ENCODE measurements around the gene BORCS8. TPM values are rescaled to one million over a fixed set of nuclear protein-coding genes. Genes with fewer than 3 reads are reported as not detected.

Gene BORCS8
- total and polyA plus RNA-seq, 3 donors from 2014 or later, result 17.7 to 36.6 (median 25.7) TPM

GRCh38 chr19:19160461-19161035 lies 31.4 kb downstream of the BORCS8 start:
- no peaks in the 10 kb centered on the region for H3K9me3 ChIP-seq
- no peaks in the 10 kb centered on the region for H3K27me3 ChIP-seq
- WGBS, 2 donors, result 78 to 79% methylated on average over 12 to 26 of the region's 26 CpGs
- no peaks in the 10 kb centered on the region for H3K4me1 ChIP-seq
- H3K4me3 ChIP-seq, result no peak overlapping the region
- intact Hi-C loops (cut with DNase I; ENCODE audit: low total_unique reads), result no loop called here
- no peak for DNase-seq
- TF ChIP-seq CTCF (IDR thresholded peaks at IDR 0.05) (no peak), POLR2A (IDR thresholded peaks at IDR 0.05) (no peak)
- no peaks in the 10 kb centered on the region for H3K36me3 ChIP-seq (ENCODE audit: low read depth, missing control alignments)
- no peak overlapping the region for H3K27ac ChIP-seq

- DNase-seq, result no peak
- H3K4me3 ChIP-seq, result no peak overlapping the region
- no peaks in the 10 kb centered on the region for H3K9me3 ChIP-seq
- no peaks in the 10 kb centered on the region for H3K36me3 ChIP-seq (ENCODE audit: low read depth, missing control alignments)
- intact Hi-C loops (cut with DNase I; ENCODE audit: low total_unique reads), result no loop called here
- TF ChIP-seq POLR2A (IDR thresholded peaks at IDR 0.05), result no peak
- no peak for TF ChIP-seq CTCF (IDR thresholded peaks at IDR 0.05)
- no peaks in the 10 kb centered on the region for H3K4me1 ChIP-seq
- H3K27ac ChIP-seq, result no peak overlapping the region
- WGBS, 2 donors, result 85 to 88% methylated on average over 4 of the region's 4 CpGs
- no peaks in the 10 kb centered on the region for H3K27me3 ChIP-seq
Measured at GRCh38 chr19:19159534-19159933, 32.4 kb downstream of the BORCS8 start.

DNA sequence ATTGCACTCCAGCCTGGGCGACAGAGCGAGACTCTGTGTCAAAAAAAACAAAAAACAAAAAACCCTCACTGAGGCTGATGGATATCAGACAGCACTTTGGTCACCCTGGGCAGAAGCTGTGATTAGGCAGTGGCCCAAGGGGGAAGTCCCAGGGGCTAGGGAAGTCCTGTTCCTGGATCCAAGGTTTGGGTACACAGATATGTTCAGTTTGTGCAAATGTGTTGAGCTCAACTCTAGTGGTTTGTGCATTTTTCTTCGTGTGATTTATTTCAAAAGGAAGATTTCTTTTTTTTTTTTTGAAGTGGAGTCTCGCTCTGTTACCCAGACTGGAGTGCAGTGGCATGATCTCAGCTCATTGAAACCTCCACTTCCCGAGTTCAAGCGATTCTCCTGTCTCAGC lies 34.1 kb downstream of the BORCS8 start:
- no peak for TF ChIP-seq CTCF (IDR thresholded peaks at IDR 0.05)
- no peak for TF ChIP-seq POLR2A (IDR thresholded peaks at IDR 0.05)
- Histone ChIP-seq H3K36me3 (ENCODE audit: low read depth, missing control alignments) (no peaks in the 10 kb centered on the region), H3K4me3 (no peak overlapping the region), H3K4me1 (no peaks in the 10 kb centered on the region), H3K9me3 (no peaks in the 10 kb centered on the region), H3K27me3 (no peaks in the 10 kb centered on the region), H3K27ac (no peak overlapping the region)
- intact Hi-C loops (cut with DNase I; ENCODE audit: low total_unique reads), result no loop called here
- DNase-seq, result no peak
- WGBS, 2 donors, result 86 to 93% methylated on average over 6 of the region's 6 CpGs

- Histone ChIP-seq H3K27me3 (no peaks in the 10 kb centered on the region), H3K9me3 (no peaks in the 10 kb centered on the region), H3K4me1 (no peaks in the 10 kb centered on the region), H3K4me3 (no peak overlapping the region), H3K27ac (no peak overlapping the region), H3K36me3 (ENCODE audit: low read depth, missing control alignments) (no peaks in the 10 kb centered on the region)
- WGBS, 2 donors, result 94 to 97% methylated on average over 9 to 10 of the region's 10 CpGs
- no peak for DNase-seq
- intact Hi-C loops (cut with DNase I; ENCODE audit: low total_unique reads), result no loop called here
- TF ChIP-seq CTCF (IDR thresholded peaks at IDR 0.05), result no peak
- no peak for TF ChIP-seq POLR2A (IDR thresholded peaks at IDR 0.05)
Measured at GRCh38 chr19:19155495-19156219, 36.3 kb downstream of the BORCS8 start.

Measured in testis (tissue), 3 donors.